ENCODE data around the gene SEMA4G.

DNA sequence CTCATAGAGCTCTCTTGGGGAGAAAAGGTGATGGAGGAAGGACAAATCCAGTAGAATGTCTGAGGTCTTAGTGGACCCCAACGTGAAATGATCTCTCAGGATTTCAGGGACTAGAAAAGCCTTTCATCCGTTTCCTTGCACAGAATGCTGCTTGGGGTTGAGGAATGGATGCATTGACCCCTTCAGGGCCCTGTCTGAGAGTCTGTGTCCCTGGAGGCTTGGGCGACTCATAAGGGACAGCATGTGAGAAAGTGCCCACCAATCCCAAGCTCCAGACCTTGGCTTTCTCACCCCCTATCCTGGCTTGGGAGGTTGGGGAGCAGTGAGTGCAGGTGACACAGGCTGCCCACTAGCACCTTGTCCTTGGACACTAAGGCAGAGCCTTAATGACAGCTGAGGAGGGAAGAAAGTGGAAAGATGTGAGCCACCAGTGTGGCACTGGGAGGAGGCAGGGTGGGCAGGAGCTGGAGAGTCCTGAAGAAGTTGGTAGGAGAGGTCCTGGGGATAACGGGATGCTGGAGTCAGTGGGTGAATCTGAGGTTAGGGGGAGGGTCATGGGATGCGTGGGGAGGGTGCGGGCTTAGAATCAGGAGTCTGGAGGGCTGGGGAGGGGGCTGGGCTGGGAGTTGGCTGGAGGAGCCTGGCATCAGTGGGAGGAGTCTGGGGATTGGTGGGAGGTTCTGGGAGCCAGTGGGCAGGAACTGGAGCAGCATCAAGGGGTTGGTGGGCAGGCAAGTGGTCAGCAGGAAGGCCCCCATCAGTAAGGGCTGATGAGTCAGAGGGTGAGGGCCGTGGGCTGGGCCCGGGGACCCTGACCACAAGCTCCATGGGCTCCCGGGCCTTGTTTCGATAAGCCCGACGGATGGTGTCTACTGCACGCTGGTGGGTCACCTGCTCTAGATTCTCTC lies 38.9 kb downstream of the SEMA4G start:
- TF ChIP-seq POLR2A (IDR thresholded peaks at IDR 0.05) = no peak
- TF ChIP-seq, protein P1, sequence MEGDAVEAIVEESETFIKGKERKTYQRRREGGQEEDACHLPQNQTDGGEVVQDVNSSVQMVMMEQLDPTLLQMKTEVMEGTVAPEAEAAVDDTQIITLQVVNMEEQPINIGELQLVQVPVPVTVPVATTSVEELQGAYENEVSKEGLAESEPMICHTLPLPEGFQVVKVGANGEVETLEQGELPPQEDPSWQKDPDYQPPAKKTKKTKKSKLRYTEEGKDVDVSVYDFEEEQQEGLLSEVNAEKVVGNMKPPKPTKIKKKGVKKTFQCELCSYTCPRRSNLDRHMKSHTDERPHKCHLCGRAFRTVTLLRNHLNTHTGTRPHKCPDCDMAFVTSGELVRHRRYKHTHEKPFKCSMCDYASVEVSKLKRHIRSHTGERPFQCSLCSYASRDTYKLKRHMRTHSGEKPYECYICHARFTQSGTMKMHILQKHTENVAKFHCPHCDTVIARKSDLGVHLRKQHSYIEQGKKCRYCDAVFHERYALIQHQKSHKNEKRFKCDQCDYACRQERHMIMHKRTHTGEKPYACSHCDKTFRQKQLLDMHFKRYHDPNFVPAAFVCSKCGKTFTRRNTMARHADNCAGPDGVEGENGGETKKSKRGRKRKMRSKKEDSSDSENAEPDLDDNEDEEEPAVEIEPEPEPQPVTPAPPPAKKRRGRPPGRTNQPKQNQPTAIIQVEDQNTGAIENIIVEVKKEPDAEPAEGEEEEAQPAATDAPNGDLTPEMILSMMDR (IDR thresholded peaks at IDR 0.05) = no peak

Data from body of pancreas (tissue), 4 donors.